GM18502 (cell line): ENCODE measurements around the gene CD200.
"Not testable (repeated sequence)": the region's sequence is repeated elsewhere in the genome, so short reads cannot be mapped to it uniquely, and the experiment has no call there.

Source experiments
- ATAC-seq: cut with Tn5 transposase; IDR thresholded peaks from one replicate; pipeline ENCODE4 v1.9.1; 2021; ENCODE audit warnings: mild to moderate bottlenecking; ENCODE audit not compliant: unreplicated experiment, poor library complexity

Gene CD200

DNA sequence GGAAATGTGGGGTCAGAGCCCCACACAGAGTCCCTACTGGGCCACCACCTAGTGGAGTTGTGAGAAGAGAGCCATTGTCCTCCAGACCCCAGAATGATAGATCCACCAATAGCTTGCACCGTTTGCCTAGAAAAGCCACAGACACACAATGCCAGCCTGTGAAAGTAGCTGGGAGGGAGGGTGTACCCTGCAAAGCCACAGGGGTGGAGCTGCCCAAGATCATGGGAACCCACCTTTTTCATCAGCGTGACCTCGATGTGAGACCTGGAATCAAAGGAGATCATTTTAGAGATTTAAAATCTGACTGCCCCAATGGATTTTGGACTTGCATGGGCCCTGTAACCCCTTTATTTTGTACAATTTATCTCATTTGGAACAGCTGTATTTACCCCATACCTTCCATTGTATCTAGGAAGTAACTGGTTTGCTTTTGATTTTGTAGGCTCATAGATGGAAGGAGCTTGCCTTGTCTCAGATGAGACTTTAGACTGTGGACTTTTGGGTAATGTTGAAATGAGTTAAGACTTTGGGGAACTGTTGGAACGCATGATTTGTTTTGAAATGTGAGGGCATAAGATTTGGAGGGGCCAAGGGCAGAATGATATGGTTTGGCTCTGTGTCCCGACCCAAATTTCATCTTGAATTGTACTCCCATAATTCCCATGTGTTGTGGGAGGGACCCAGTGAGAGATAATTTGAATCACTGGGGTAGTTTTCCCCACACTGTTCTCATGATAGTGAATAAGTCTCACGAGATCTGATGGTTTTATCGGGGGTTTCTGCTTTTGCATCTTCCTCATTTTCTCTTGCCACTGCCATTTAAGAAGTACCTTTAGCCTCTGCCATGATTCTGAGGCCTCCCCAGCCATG lies 49.0 kb downstream of the CD200 start:
- no peak for ATAC-seq

GRCh38 chr3:112382543-112383160 lies 49.7 kb downstream of the CD200 start:
- no peak for ATAC-seq

DNA sequence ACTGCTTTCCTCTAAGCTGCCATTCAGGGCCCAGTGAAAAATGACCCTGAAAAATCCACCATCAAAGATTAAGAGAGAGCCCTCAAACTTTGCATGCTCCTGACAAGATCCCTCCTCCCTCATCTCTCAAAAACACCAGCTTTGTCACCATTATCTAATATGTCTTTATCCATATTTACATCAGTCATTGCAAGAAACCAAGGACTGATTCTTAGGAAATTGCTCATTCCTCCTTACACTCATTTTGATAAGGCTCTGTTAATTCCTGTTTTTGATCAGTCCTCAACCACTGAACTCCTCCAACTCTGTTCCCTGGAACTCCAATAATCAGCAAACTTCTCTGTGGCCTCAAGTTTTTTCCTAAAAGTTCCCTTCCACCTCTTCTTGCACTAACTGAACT lies 51.8 kb downstream of the CD200 start:
- no peak for ATAC-seq

GRCh38 chr3:112388972-112389371 lies 56.0 kb downstream of the CD200 start:
- ATAC-seq = no peak

DNA sequence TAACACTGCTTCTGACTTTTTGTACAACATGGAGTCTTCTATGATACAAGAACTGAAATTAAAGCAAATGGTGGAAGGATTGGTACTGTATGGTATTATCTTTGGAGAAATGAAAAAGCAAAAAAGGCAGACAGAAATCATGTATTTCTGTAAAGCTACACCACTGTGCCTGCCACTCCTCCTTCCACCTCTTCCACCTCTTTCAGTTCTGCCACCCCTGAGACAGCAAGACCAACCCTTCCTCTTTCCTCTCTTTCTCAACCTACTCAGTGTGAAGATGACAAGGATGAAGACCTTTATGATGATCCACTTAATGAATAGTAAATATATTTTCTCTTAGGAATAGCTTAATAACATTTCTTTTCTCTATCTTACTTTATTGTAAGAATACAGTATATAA lies 57.0 kb downstream of the CD200 start:
- no peak for ATAC-seq

- peak; percentile 59 for ATAC-seq
Measured at GRCh38 chr3:112390783-112391641, 58.1 kb downstream of the CD200 start.

DNA sequence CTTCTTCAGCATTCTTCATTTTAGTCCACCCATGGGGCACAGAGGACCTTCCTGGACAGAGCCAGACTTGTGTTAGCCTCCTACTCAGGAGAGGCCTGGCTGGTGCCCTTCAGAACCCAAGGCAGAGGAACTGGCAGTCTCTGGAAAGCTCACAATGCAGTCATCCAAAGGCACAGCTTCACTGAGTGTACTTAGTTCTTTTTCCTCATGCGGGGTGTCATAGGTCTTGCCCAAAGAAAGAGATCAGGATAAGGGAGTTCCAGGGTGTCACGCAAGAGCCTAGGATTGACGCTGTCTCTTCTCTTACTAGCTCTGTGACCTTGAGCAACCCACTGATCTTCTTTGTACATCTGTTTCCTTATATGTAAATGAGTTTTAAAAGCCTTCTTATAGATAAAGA lies 58.7 kb downstream of the CD200 start:
- ATAC-seq = peak; percentile 14

DNA sequence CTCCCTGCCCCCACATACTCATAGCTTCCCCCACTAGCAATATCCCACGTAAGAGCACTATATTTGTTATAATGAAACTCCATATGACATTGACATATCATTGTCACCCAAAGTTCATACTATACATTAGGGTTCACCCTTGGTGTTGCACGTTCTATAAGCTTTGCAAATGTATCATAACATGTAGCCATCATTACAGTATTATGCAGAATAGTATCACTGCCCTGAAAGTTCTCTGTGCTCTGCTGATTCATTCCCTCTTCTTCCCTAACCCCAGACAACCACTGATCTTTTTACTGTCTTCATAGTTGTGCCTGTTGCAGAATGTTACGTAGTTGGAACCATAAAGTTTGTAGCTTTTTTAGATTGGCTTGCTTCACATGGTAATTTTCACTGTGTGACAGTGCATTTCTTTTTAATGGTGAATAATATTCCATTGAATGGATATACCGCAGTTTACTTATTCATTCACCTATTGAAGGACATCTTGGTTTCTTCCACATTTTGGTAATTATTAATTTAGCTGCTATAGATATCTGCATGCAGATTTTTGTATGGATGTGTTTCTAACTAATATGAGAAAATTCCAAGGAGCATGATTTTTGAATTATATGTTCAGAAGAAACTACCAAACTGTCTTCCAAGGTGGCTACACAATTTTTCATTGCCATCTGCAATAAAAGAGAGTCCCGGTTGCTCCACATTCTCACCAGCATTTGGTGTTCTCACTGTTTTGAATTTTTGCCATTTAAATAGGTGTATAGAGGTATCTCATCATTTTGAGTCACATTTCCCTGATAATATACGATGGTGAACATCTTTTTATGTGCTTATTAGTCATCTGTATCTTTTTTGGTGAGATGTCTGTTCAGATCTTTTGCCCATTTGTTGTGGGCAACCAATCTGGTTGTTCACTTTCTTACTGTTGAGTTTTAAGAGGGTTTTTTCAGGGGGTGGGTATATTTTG lies 59.7 kb downstream of the CD200 start:
- ATAC-seq = no peak

DNA sequence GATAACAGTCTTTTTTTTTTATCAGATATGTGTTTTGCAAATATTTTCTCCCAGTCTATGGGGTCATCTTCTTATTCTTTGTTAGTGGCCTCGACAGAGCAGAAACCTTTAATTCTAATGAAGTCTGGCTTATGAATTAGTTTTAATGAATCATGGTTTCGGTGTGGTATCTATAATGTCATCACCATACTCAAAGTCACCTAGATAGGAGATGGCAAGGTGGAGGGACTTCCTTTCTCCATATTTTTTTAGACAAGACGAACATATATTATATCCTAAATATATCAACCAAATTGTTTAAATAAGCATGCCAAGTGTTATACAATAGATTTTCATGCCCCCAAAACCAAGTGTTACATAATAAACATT lies 60.4 kb downstream of the CD200 start:
- no peak for ATAC-seq

- ATAC-seq = no peak
Measured at GRCh38 chr3:112394003-112394640, 61.2 kb downstream of the CD200 start.

DNA sequence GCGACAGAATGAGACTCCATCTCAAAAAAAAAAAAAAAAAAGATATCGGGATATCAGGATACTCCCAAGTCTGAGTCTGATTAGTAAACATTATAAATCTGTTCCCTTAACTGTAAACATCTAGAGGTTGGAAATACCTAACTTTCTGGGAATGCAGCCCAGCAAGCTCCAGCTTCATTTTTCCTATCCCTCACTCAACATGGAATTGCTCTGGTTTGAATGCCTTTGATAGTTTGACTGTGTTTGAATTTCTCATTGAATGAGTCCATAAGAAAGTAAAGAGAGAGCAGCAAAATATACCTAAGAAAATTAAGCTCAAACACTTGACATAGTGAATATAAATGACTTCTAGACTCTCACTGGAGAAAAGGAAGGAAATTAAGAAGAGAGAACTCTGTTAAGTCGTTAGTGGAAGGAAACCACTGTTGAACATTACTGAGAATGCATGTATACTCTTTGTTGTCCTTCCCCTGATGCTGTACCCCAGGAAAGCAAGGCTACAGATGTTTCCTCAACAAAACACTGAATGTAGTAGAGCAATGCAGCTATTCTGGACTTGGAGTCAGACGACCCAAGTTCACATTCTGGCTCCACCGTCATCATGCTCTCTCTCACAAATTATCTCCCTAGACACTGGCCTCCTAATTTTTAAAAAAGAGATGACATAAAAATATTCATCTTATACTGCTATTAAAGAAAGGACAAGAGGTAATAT lies 62.4 kb downstream of the CD200 start:
- no peak for ATAC-seq

DNA sequence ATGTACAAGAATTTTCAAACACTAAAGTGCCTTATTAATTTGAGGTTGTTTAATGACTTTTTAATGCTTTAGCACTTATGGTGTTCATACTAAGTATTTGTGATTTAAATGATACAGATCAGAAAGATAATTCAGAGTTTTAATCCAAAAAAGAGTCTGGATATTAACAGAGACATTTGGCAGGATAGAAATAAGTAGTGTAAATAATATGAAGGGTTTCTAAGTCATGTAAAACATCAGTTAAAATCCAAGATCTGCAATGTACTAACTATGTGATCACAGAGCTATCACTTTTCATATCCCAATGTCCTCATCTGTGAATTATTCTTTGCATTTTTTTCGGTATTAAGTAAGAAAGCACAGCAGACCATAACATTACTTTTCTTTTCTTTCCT lies 62.9 kb downstream of the CD200 start:
- ATAC-seq = no peak

- ATAC-seq = no peak
Measured at GRCh38 chr3:112397556-112397955, 64.6 kb downstream of the CD200 start.

DNA sequence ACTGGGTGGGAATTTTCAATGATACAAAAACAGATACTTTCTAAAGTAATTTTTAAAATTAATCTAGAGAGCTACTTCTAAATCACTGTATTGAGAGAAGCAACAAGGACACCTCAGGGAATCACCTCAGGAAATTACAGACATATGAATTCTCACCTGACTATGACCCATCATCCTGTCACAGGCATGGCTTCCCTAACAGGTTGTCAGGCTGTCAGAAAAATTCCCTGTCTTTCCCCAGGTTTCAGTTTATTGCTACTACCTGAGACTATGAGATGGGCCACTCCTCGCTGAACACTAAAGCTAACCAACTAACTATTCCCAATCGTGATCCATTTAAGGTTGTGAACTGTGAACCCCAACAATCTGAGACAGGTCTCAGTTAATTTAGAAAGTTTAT lies 66.1 kb downstream of the CD200 start:
- no peak for ATAC-seq

DNA sequence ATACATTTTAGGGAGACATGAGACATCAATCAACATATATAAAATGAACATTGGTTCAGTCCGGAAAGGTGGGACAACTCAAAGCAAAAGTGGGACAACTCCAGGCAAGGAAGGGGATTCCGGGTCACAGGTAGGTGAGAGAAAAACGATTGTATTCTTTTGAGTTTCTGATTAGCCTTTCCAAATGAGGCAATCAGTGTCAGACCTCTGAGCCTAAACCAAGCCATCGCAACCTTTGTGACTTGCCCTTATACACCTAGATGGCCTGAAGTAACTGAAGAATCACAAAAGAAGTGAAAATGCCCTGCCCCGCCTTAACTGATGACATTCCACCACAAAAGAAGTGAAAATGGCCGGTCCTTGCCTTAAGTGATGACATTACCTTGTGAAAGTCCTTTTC lies 66.6 kb downstream of the CD200 start:
- ATAC-seq = not testable (repeated sequence)

DNA sequence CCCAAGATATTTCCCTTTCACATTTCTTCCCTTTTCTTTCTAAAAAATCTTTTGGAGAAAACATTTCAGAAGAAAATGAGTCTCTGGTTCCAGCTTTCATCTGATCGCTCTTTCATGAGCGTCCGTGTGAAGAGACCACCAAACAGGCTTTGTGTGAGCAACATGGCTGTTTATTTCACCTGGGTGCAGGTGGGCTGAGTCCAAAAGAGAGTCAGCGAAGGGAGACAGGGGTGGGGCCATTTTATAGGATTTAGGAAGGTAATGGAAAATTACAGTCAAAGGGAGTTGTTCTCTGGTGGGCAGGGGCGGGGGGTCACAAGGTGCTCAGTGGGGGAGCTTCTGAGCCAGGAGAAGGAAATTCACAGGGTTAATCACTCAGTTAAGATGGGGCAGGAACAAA lies 67.4 kb downstream of the CD200 start:
- ATAC-seq = not testable (repeated sequence)

DNA sequence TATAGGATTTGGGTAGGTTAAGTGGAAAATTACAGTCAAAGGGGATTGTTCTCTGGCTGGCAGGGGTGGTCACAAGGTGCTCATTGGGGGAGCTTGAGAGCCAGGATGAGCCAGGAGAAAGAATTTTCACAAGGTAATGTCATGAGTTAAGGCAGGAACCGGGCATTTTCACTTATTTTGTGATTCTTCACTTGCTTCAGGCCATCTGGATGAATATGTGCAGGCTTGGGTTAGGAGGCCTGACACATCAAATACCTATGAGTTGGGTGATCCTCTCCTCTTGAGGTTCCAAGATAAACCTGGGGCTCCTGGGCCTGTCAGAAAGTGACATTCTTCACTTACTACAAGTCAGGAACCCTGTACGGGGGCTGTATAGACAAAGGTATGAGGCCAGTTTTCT lies 68.7 kb downstream of the CD200 start:
- no peak for ATAC-seq

DNA sequence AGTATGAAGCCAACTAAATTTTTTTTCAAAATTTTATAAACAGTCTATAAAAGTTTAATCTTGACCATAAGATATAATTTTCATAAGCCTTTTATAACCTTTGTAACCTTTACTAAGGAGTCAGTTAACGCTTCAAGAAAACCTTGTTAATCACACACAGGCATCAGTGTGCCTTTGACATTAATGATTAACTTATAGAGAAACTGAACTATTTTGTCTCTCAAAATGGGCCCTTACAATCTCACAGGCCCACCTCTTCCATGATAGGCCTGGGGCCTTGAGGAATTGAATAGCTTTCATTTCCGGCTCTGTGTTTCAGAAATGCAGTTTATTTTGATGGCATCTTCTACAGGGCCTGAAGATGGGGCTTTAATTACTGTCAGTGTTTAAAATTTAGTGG lies 70.1 kb downstream of the CD200 start:
- ATAC-seq = no peak
